Posterior vena cava (tissue), 2 donors: ENCODE measurements around the gene MED13L. TPM values are rescaled to one million over a fixed set of nuclear protein-coding genes. Genes with fewer than 3 reads are reported as not detected.
"Not testable (repeated sequence)": the region's sequence is repeated elsewhere in the genome, so short reads cannot be mapped to it uniquely, and the experiment has no call there.

Experiments
- DNase-seq: peaks from one replicate; pipeline ENCODE4 v3.0.0-alpha.2; 2020; ENCODE audit warnings: low spot score
- intact Hi-C, 2 donors: fragments of 100-400 bp; cut with DNase I; formaldehyde crosslinking; loops; one replicate each; pipeline versions ENCODE4 v1.14.1 to v1.14.2; 2022 to 2023
- total RNA-seq, 2 donors: library from RNA; stranded (reverse); fragmentation: NEBNext Ultra II Directional; extraction: Animal tissue kit (Norgen Biotek cat#: 25700); gene quantifications; one replicate each; pipeline ENCODE4 v1.2.1, GENCODE V29; 2021
- donor health status: DM: yes; HTN: yes; CAD: no.
- donor health status: DM: yes; HTN: yes; CAD: no.

The MED13L gene
- total RNA-seq, 2 donors from 2014 or later: 133 to 176 TPM

DNA sequence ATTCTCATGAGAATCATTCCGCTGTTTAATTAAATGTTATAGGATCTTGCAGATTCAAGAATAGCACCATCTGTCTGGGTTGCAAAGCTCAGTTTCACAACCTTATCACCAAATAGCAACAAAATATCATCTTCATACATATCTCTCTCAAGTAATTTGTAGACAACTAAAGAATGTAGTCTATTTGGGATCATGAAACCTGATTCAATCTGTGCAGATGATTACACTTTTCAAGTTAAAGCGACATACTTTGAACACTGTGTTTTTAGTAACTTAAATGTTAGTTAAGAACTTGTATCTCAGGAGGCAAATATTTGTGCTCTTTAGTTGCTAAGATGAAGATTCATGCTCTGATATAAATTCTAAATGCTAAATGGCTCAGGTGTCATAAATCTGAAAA, 14.8 kb downstream of the MED13L start:
- no peak for DNase-seq
- intact Hi-C loops: no loop called here

DNA sequence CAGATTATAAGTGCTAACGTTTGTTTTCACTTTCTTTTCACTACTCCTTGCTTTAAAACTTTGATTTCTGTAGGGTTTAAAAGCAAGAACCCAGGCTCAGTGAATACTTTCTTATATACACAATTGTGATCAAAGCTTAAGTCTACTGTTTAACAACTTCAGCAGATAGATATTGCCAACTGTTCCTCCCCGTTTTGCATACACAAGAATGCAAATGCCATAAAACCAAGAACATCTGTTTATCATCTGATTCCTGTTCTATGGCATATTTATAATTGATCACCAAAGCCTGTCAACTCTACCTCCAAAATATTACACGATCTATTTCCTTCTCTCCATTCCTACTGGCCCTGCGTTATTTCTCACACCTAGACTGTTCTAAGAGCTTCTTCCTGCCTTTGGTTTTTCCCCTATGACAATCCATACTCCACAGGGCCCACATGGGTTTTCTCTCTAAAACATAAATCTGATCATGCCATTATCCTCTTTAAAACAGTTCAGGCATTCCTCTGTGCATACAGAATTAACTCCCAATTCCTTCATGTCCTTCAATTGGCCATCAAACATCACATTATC, 15.9 kb downstream of the MED13L start:
- intact Hi-C loops: no loop called here
- DNase-seq: no peak

DNA sequence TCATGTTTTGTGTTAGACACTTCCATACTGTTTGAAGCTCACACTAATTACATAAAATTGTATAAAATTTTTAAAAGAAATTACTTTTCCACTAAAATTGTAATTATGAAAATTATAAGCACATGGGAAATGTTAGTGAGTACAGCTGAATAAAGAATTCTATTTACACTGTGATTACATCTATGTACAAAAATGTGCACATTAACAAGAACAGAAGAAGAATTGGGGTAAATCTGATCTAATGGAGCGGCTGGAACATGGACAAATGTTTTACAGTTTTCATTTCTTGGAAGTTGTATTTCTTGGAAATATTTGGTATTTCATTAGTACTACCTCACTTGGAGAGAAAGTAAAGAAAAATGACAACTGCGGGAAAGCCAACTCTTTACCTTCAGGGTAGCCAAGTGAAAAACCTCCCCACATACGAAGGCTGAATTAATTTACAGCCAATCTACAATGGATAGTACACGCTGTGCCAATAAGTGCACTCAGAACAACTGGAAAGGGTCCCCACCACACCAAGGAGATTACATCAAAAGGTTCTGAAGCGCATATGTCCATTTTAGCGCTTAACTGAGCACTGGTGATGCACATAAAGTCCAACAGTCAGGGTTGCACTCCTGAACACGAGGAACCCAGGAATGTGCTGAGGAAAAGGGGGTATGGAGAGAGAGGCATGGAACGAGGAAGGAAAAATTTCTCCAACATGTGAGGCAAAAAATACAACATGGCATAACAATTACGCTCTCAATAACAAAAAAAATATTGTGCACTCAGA, 17.5 kb downstream of the MED13L start:
- no peak for DNase-seq
- intact Hi-C loops: no loop called here

DNA sequence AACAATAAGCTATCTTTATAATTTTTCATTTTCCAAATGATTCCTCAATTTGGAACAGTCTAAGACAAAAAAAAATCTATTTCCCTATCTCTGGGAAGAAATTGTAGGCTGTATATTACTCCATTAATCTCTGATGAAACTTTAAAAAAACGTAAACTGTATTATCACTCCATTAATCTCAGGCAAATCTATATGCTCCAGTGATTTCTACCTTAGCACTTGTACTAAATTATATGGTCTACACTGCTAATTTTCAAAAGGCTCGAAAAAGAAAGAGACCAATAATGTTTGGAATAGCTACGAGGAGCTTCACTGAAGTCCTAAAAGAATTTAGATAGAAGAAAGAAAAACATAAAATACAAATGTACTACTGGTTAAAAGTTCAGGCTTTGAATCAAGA, 19.7 kb downstream of the MED13L start:
- DNase-seq: no peak
- intact Hi-C loops: no loop called here

DNA sequence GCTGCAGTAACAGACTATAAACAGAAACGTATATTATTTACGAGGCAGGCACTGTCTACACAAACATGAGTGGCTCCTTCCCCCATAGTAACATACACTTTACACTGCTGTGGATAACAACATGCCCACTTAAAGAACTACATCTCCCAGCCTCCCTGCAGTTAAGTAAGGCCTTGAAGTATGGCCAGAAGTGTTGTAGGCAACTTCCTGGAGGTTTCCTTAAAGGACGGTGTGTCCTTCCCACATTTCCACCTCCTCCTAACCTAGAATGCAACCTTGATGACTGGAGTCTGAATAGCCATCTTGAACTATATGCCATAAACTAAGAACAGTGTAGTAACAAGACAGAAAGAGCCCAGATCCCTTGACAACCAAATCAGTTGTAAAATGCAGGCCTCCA, 20.3 kb downstream of the MED13L start:
- intact Hi-C loops: no loop called here
- no peak for DNase-seq

DNA sequence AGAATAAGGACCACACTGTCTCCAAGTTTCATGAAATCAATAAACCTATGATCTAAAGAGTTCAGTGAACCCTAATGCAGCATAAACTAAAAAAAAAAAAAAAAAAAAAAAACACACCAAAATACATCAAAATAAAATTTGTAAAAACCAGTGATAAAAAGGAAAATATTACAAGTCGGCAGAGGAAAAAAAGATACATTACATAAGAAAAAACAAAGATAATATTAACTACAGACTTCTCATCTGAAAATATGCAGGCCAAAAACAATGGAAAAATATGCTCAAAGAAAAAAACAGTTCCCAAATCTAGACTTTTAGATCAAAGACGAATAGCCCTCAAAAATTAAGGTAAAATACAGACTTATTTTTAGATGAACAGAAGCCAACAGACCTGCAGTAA, 27.6 kb downstream of the MED13L start:
- intact Hi-C loops: no loop called here
- DNase-seq: no peak

DNA sequence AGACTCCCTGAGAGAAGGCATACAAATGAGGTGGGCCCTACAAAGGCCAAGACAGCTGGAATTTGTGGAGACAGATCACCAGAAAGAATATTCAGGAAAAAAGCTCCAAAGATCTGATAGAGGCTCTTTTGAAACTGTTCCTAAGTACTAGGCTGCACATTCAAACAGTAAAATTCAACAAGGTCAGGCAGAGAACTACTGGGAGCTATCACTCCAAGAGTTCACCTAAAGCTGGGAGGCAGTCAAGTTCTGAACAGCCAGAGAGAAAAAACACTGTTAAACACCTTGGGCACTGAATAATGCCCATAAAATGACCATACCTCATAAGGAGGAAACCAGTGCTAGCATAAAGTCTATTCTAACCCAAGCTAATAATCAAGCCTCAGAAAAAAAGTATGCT, 28.6 kb downstream of the MED13L start:
- DNase-seq: no peak
- intact Hi-C loops: no loop called here

DNA sequence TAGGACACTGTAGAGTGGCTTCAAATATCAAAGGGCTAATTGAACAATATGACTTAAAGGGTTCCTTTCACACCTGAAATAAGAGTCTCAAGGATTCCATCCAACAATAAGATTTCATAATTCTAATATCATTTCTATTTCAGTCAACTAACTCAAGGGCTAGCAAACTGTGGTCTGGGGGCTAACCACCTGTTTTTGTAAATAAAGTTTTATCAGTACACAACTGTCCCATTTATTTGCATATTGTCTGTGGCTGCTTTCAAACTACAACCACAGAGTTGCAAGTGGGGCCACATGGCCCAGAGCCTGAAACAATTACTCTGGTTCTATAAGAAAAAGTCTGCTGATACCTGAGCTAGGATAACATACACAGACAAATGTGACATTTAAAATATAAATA, 29.1 kb downstream of the MED13L start:
- no peak for DNase-seq
- intact Hi-C loops: no loop called here

DNA sequence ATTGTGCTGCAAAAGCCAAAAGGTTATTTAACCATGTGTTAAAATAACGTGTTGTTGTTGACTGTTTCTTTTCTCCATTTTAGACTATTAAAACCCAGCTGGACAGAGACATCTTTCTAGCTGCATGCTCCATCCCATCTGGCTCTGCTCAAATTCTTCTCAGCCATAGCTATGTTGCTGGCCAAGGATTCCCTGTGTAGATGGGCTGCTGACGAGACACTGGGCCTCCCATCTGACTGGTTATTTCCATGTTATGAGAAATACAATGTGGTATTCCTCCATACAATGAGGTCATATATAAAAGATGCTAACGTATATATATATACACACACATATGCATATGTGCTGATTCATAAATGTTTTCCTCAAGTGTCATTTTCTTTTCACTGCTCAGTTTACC, 30.1 kb downstream of the MED13L start:
- intact Hi-C loops: no loop called here
- DNase-seq: no peak

DNA sequence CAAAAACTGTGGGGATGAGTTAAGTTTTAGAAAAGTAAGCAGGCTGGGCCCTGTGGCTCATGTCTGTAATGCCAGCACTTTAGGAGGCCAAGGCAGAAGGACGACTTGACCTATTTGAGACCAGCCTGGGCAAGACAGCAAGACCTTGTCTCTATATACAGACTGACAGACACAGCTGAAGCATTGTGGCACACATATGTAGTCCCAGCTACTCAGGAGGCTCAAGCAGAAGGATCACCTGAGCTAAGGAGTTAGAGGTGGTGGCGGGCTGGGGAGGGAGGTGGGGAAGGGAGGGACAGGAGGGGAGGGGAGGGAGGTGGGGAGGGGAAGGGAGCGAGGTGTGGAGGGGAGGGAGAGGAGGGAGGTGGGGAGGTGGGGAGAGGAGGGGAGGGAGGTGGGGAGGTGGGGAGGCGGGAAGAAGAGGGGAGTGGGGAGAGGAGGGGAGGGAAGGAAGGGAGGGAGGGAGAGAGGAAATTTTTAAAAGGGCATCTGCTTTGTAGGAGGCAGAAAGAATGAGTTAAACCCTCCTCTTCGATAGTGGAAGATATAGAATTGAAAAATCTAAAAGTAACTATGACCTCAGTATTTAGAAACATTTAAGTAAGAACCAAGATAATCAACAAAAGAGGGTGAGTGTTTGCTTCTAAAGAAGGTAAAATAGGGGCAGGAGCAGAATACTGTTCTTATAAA, 30.9 kb downstream of the MED13L start:
- no peak for DNase-seq
- intact Hi-C loops: no loop called here

DNA sequence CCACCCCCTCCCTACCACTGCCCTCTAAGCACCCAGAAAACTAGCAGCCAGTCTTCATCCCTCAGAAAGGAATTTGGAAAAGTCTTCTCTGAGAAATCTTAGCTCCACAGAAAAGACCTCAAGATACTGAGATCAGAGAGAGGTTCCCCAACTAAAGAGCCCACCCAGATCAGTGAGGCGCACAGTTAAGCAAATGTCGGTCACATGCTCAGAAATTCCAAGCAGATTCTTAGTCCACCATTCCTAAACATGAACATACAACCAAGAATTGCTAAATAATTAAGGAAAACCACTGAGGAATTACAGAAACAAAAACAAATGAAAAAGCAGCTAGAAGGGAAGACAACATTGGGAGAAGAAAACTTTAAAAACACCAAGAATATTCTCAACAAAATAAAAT, 32.3 kb downstream of the MED13L start:
- intact Hi-C loops: no loop called here
- no peak for DNase-seq

DNA sequence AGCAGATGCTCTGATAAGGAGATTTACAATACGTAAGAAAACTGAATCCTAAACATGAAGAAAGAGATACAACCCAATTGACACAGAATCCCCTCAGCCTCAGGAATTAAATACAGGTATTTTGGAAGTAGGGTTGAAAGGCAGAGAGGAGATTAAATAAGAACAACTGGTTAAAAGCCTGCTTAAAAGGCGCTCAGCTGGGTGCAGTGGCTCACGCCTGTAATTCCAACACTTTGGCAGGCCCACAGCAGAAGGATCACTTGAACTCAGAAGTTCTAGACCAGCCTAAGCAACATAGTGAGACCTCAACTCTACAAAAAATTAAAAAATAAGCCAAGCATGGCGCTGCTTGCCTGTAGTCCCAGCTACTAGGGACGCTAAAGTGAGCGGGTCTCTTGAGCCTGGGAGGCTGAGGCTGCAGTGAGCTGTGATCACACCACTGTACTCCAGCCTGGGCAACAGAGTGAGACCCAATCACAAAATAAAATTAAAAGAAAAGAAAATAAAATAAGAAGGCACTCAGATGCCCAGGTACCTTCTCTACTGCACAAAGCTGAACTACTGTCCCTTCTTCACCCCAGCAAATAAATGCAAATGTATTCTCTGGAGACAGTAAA, 32.9 kb downstream of the MED13L start:
- DNase-seq: no peak
- intact Hi-C loops: no loop called here

DNA sequence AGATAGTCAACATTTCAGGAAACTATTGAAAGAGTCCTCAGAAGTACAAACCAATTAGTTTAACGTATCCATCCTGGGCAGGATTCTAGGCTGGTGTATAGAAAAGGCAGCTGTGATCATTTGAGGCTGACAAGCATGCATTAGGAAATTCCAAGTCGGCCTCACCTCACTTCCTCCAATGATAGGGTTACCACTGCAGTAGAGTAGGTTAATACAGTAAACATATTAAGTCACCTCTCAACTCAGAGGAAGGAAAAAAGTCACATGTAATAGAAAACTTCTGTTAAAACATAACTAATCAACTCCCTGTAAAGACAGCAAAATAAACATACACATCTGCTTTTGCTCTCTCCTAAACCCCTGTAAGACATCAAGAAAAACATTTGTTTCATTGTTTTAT, 33.5 kb downstream of the MED13L start:
- intact Hi-C loops: no loop called here
- no peak for DNase-seq

DNA sequence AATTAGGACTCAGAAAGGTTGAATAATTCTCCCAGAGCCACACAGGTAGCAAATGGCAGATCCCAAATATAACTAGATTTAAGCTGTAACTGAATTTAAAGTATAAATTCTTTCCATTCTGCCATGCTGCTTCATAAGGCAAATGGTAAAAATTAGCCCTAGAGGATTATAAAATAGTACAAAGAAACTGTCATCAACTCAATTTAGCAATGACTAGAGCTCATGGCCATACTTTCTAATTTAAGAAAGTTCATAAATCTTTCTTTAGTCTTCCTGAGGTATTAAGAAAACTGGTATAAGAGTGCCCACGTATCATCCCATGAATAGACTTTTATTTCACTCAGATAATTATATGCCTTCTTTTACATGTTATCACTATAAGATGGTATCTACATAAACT, 34.8 kb downstream of the MED13L start:
- no peak for DNase-seq
- intact Hi-C loops: no loop called here

DNA sequence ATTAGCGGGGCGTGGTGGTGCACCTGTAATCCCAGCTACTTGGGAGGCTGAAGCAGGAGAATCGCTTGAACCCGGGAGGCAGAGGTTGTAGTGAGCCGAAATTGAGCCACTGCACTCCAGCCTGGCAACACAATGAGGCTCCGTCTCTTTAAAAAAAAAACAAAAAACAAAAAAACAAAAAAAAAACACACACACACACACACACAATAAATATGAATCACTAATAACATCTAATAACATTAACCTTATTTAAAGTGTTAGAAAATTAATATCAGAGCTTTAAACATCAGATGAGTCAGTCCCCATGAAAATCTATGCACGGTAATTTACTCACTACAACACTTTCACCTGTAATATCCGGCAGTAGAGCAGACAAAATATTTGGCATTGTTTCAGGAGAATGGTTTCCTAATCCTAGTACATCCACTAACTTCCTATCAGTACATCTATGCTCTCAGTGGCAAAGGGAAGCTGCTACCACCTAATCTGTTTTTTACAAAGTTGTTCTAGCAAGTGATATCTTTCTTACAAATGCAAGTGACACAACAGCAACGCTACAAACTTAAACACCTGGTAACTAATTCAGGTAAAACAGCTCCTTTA, 36.2 kb downstream of the MED13L start:
- DNase-seq: no peak
- intact Hi-C loops: no loop called here

DNA sequence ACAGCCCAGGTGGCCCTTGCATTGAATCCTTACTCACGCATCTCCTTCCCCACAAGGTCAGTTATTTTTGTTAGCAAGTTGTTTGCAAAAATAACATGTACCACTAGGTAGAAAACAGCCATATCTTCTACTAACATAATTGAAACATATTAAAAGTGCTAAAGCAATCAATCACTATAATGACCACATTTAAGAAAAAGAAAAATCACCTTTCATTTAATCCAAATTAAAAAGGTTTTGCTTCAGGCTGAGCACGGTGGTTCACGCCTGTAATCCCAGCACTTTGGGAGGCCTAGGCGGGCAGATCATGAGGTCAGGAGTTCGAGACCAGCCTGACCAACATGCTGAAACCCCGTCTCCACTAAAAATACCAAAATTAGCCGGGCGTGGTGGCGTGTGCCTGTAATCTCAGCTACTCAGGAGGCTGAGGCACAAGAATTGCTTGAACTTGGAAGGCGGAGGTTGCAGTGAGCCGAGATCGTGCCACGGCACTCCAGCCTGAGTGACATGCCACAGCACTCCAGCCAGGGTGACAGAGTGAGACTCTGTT, 38.8 kb downstream of the MED13L start:
- intact Hi-C loops: loop anchor here in 1 of 2 donors (10.0 kb wide), 1 partner anchor 234 kb away; no protein-coding TSS in a partner anchor
- not testable (repeated sequence) for DNase-seq

DNA sequence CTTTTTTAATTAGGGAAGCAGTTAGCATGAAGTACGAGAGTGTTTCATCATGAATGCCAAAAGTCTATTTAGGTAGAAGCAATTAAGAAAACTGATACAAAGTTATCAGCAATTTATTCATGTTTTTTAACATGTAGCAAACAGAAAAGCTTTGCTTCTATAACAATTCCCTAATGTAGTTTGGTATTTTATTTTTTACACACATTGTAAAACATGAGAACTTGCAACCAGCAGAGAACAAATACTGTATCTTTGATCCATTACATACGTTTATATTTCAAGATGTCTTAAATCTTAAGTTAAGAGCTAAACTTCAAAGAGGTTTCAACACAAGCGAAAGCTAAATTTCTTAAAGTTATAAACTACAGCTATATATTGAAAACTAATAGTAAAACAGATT, 39.3 kb downstream of the MED13L start:
- DNase-seq: no peak

DNA sequence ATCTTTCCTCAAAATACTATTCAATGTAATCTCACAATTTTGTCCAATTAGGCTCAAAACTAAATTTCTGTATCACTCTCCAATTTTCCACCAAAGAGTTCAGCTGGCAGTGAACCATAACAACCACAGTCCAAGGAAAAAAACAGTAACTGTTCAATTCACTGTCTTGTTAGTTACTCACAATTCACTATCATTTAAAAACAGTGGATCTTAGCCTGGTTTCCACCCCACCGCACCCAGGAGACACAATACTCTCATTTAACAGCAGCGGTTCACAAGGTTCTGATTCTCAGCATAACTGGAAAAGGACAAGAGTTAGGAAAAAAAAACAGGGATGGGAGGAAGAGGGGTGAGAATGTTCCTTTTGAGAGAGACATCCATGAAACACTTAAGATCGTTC, 40.5 kb downstream of the MED13L start:
- DNase-seq: no peak
- intact Hi-C loops: loop anchor here in 1 of 2 donors (10.0 kb wide), 1 partner anchor 232 kb away; no protein-coding TSS in a partner anchor

More for the DNA sequence above, 39.3 kb downstream of the MED13L start:
- intact Hi-C loops: loop anchor here in 1 of 2 donors (10.0 kb wide), 1 partner anchor 233 kb away; no protein-coding TSS in a partner anchor

DNA sequence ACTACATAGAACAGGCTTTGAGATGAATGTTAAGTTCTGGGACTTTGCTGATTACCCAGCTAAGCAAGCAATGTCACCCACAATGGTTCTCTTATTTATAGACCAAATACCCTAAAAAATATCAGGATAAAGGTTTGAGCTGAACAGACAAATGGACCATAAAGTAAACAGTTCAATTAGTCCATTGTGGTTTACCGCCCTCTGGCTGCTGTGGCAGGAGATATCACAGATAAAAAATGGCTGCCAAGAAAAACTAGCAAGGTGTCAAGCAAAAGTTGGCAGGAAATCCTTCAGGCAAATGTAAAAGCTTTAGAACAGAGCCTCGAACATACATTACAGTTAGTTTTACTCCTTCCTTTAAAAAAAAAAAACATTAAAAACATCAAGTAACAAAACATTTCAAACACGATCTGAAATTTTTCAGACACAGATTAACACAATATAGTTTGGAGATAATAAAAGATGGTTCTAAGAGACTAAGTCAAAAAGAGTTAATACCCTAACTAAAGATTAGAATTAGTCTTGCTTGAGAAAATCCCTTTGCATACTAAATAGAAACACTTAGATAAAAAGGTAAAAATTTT, 41.3 kb downstream of the MED13L start:
- no peak for DNase-seq
- intact Hi-C loops: loop anchor here in 1 of 2 donors (10.0 kb wide), 1 partner anchor 231 kb away; no protein-coding TSS in a partner anchor
